ENCODE measurements around the gene C2orf49. TPM values are rescaled to one million over a fixed set of nuclear protein-coding genes. Genes with fewer than 3 reads are reported as not detected.

The C2orf49 gene
- total RNA-seq, 1 experiment from 2014 or later, result 17.2 TPM

DNA sequence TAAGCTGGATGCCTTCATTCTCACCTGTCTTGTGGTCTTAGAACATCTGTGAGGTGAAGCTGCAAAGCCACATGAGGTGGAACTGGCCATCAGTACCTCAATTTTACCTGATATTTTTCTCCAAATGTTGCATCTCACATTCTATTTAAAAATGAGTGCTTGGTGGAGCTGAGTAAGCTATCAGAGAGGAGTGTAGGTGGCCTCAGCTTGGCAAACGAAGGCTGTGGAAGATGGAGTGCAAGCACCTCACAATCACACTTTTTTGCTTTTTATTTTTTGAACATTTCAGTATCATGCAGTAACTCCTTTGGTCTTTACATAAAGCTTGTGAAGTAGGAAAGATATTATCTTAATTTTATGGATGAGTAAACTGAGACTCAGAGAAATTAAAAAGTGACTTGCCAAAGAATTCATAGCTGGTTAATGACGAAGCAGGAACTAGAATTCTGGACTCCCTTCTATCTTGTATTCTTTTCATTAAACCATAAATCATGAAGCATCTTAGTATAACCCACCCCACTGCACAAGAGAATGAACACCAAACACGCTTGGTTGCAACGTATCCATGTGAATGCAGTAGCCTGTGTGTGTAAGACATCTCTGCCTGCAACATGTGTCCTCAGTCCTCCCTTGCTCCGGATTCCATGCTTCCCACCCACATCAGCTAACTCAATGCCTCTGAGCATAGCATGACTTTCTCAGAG, 27.2 kb downstream of the C2orf49 start (continued):
- TF ChIP-seq RAD21 (IDR thresholded peaks at IDR 0.05; ENCODE audit: low read depth), result no peak
- no peak for TF ChIP-seq SRF (IDR thresholded peaks at IDR 0.05; ENCODE audit: low read depth)

DNA sequence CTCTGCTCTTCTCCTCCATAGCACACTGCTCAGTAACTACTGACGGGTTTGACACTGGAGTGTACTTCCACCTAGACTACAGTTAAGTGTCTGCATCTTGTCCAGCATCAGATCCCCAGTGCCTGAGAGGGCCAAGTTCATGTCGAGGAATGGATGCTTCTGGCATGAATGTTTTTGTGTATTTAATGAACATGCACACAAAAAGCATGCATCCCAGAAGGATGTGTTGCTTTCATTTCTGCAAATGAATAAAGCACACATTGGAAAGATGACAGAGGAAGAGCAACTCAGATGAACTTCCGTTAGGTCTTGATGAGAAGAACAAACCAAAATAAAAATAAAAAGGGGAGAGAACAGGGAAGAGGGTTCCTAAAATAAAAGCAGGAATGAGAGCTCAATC, 27.9 kb downstream of the C2orf49 start:
- Histone ChIP-seq H3K27ac (ENCODE audit: low read depth, low read length) (no peak overlapping the region), H3K4me3 (replicated peaks in 1 of 2; ENCODE audit: low read depth in 1 of 2, low read length in 2 of 2) (no peak overlapping the region), H3K36me3 (ENCODE audit: control insufficient read depth in 1 of 2, insufficient read depth in 2 of 2, low read length in 2 of 2) (peaks cover 27 to 73% of the 10 kb centered on the region in 2 experiments; a peak in 2 of 4 replicates), H3K9ac (ENCODE audit: low read length) (no peak overlapping the region), H2AFZ (ENCODE audit: low read depth, low read length, poor library complexity, severe bottlenecking) (no peak overlapping the region), H4K20me1 (ENCODE audit: insufficient read depth) (no peaks in the 10 kb centered on the region), H3K9me3 (ENCODE audit: control insufficient read depth in 1 of 2, insufficient read depth in 1 of 2, low read depth in 1 of 2, low read length in 2 of 2) (no peaks in the 10 kb centered on the region), H3K27me3 (ENCODE audit: insufficient read depth, low read length) (no peaks in the 10 kb centered on the region), H3K9me2 (ENCODE audit: insufficient read depth) (no peaks in the 10 kb centered on the region), H3K4me1 (ENCODE audit: control insufficient read depth in 1 of 2, insufficient read depth in 2 of 2, low read length in 2 of 2) (no peaks in the 10 kb centered on the region), H3K4me2 (ENCODE audit: low read length) (no peak overlapping the region), H3K79me2 (ENCODE audit: insufficient read depth, low read length) (peaks cover 32% of the 10 kb centered on the region; the same call in 1 of the 2 replicates)
- DNase-seq (ENCODE audit: low read depth, low spot score) (no peak), ATAC-seq (no peak)
- ChIA-PET RAD21 (ENCODE audit: low non-redundant PET in 1 of 2, low total read pairs in 2 of 2, uncharacterized antibody in 2 of 2, unreplicated experiment in 2 of 2) (no interaction called here), POLR2A (no interaction called here), CTCF (no interaction called here)
- BruUV-seq (replicated peaks), result no TSS peak
- intact Hi-C loops (cut with micrococcal nuclease), result no loop called here
- TF ChIP-seq ZNF274 (IDR thresholded peaks at IDR 0.05; ENCODE audit: low read depth, low read length) (no peak), EZH2phosphoT487 (IDR thresholded peaks at IDR 0.05; ENCODE audit: borderline replicate concordance) (no peak), ELF1 (IDR thresholded peaks at IDR 0.05; ENCODE audit: borderline replicate concordance, low read depth) (no peak)
- TF ChIP-seq, protein P1, sequence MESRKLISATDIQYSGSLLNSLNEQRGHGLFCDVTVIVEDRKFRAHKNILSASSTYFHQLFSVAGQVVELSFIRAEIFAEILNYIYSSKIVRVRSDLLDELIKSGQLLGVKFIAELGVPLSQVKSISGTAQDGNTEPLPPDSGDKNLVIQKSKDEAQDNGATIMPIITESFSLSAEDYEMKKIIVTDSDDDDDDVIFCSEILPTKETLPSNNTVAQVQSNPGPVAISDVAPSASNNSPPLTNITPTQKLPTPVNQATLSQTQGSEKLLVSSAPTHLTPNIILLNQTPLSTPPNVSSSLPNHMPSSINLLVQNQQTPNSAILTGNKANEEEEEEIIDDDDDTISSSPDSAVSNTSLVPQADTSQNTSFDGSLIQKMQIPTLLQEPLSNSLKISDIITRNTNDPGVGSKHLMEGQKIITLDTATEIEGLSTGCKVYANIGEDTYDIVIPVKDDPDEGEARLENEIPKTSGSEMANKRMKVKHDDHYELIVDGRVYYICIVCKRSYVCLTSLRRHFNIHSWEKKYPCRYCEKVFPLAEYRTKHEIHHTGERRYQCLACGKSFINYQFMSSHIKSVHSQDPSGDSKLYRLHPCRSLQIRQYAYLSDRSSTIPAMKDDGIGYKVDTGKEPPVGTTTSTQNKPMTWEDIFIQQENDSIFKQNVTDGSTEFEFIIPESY (IDR thresholded peaks at IDR 0.05; ENCODE audit: extremely low read depth, insufficient replicate concordance, low read length), result no peak
- TF ChIP-seq, protein P2, sequence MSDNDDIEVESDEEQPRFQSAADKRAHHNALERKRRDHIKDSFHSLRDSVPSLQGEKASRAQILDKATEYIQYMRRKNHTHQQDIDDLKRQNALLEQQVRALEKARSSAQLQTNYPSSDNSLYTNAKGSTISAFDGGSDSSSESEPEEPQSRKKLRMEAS (IDR thresholded peaks at IDR 0.05), result no peak
